NCI-H460 (cell line): ENCODE results near the gene DLX3. TPM values are rescaled to one million over a fixed set of nuclear protein-coding genes. Genes with fewer than 3 reads are reported as not detected.
A peak's percentile ranks its signal among the peaks of the same experiment; 100 is the strongest.

Experiments
- DNase-seq: peaks from one replicate; pipeline ENCODE4 v3.0.0-alpha.2; 2016; ENCODE audit warnings: low read depth; ENCODE audit errors: extremely low read depth
- total RNA-seq: library from RNA; depleted of rRNA; stranded (reverse); fragments of >200 nt; shearing (Covaris generic); gene quantifications from 2 replicates; pipeline ENCODE4 v1.2.3, GENCODE V29; 2014

DLX3 gene
- total RNA-seq, 1 experiment from 2014 or later: not detected

DNA sequence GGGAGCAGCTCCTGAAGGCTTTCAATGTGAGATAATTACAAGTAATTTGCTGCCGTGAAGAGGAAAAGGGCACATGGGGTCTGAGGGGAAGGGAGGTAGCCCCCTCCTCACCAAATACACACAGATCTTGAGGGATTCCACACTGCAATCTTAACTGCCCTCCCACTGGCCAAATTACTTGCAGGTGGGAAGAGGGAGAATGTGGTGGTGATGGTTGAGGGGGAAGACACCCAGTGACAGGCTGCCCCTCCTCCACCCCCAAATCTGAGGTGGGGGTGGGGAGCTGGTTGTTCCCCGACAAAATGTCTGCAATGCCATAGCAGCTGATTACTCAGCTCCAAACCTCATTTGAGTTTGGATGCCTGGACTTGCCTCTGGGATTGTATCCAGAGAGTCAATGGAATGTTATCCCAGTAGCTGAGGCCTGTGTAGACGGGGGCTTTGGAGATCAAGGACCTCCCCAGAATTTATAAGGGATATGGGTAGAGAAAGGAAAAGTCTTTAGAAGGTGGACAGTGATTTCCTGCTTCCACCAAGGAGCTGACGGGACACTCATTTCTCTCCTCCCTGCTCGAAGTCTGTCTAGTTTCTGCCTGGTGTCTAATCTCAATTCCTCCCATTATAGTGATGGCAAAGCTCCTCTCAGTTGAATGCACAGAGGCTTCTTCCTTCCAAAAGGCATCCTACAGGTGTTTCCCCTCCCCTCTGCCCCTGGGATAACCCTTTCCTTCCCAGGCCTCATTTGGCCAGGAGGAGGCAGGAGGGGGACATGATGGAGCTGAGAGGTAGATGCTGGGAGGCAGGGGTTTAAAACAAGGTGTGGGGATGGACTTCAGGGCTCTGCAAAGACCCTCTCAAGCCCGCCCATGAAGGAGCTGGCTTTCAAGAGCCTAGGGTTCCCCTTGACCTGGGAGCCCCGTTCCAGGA is 17.3 kb downstream of the DLX3 start:
- DNase-seq: no peak

DNA sequence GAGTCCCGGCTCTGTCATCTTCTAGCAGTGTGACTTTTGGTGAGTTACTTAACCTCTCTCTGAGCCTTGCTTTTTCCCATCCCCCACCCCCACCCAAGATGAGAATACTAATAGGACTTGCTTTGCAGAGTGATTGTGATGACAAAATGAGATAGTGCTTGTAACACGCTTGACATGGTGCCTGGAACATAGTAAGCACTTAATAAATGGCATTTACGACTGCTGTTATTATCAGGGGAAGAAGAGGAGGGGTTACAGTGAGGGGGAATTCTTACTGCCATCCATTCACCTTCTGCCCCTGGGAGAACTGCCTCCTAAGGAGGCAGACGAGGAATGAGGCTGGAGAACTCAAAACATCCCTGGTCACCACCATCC is 18.2 kb downstream of the DLX3 start:
- no peak for DNase-seq

DNA sequence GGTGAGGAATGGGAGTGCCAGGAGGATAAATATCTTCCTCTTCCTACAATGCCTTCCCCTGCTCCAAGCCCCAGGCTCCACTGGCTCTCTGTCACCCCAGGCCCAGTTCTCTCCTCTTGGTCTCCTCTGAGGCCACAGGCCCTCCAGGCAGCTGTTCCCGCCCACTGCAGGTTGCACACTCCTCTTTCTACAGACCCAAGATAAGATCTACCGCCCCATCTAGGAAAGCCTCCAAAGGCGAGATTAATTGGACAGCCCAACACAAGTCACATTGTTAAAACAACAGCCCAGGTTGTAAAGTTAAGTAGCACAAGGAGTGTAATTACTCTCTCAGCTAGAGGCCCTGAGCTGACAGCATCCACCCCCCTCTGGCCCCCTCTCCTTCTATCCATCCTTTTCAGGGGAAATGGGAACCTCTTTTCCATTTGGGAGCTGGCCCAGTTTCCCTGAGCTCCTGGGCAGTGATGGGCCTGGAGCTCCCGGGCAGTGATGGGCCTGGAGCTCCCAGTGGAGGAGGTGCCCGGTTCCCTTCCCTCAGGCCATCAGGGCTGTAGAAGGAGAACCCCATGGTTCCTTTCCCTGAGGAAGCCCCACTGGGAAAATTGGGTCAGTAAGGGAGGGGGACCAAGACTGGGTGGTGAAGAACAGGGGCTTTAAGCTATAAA is 18.7 kb downstream of the DLX3 start:
- DNase-seq: no peak

DNA sequence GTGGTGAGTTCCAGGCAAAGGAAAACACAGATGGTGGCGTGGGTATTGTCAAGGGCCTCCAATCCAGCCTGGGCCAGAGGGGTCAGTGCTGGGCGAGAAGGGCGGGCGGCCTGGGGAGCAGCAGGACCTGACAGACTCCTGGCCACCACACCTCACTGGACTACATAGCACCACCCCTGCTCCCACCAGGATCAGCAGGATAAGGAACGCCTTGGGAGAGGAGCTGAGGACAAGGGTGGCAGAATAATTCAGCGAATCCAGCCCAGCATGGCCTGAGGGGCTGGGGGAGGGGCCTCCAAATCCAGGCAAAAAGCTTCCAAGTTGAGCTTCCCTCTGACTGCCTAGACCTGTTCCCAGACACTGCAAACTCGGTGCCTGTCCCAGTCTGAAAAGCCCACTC is 19.5 kb downstream of the DLX3 start:
- DNase-seq: no peak

- DNase-seq: no peak
Measured at GRCh38 chr17:49973271-49973615, 21.8 kb downstream of the DLX3 start.

DNA sequence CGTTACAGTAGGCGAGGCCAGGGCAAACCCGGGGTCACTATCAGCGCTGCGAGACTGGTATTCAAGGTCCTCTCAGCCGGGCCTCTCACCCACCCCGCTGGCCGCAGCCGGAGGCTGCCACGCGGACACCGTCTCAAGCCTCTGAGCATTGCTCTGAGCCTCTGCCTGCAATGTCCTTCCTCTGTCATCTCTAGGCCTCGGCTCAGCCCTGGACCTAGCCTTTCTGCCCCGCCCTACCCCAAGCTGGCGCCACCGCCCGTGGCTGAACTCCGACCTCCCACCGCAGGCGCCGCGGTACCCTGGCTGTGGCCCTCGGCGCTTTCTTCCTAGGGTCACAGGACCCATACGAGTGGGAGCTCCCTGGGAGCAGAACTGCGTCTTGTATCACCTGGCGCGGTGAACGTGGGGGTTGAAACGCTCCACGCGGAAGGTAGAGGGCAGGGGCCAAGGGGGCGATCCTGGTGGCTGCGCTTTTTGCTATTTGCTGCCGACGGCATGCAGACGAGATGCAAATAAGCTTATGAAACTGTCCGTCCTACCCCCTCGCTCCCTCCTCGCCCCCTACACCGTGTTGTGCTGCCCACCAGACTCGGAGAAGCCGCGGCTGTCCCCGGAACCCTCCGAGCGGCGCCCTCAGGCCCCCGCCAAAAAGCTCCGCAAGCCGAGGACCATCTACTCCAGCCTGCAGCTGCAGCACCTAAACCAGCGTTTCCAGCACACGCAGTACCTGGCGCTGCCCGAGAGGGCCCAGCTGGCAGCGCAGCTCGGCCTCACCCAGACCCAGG is 22.3 kb downstream of the DLX3 start:
- no peak for DNase-seq

DNA sequence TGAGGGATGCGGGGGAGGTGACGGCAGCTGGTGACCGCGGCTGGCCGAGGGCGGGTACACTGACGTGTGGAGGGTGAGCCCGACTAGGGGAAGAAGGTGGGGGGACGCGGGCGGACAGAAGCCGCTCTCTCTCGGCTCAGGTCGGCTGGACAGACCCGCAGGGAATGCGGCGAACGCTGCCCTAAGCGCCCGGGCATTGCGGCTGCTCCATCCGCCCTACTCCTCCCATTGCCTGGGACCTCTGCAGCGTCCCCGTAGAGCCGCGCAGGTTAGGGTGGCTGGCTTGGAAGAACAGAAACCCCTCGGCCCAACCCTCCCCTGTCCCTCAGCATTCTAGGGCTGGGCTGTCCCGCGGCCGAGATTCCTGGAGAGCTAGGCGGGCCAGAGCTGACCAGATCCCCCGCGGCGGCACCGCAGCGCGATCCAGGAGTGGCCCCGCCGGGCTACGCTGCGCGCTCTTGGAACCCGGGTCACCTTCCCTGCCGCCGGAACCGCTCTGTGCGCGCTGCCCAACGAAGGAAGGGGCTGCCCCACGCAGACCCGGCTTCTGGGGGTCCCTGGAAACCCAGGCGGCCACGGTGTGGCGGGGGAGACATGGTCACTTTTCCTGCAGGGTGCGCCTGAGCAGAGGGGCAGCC is 23.1 kb downstream of the DLX3 start:
- DNase-seq: no peak

GRCh38 chr17:49971199-49971847 is 23.7 kb downstream of the DLX3 start:
- no peak for DNase-seq

DNA sequence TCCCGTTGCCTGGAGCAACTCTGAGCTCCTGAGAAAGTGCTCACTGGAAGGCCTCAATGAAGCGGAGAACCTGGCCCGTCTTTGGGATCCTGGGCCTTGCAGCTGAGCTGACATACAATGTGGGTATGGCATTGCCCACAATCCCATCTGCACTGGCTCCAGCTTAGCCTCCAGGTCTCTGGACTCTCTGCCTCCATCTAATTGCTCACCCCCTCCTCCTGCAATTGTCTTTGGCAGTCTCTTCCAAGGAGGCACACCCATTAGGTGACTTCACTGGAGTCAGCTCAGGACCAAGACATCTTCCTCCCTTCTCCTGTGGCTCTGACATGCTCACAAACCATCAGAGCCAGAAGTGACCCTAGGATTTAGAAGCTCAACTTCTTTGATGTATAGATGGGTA is 24.5 kb downstream of the DLX3 start:
- DNase-seq: no peak

DNA sequence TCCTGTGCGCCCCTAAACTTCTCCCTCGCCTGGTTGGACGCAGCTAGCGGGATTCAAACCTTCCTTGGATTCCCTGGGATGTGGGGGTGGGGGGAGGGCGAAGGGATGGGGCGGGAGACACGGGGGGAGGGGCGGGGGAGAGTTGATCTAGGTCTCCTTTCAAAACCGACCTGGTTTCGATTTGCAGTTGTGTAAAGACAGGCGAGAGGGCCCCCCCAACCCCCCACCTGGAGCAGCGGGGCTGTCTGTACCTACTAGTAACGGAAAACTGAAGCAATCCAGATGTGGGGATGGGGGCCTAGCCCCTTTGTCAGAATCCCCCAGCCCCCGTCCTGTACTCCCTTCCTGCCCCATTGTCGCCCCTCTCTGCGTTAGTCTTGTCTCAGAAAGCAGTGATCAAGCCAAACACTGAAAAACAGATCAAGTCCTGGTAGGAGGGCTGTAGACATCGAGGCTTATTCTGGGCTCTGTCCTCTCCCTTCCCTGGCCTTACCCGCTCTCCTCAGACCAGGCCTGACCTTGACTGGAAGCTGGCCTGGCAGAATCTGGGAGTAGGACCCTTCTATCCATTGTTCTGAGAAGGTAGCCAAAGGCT is 25.1 kb downstream of the DLX3 start:
- DNase-seq: no peak

DNA sequence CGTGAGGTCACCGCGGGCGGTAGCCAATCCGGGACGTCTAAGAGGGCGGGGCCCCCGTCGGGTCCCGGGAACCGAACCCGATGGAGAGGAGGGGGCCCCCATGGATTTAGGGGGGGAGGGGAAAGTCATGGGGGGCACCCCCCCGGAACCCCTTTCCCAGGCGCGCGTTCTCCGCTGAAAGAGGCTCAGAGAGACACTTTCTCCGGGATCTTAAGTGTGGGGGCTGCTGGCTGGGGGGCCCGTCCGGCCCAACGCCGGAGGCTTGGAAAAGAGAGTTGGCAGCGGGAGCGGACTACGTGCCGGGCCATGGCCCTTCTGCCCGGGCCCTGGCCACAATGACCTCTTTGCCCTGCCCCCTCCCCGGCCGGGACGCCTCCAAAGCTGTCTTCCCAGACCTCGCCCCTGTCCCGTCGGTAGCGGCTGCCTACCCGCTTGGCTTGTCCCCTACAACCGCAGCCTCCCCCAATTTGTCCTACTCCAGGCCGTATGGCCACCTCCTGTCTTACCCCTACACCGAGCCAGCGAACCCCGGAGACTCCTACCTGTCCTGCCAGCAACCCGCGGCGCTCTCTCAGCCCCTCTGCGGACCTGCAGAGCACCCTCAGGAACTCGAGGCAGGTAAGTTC is 25.8 kb downstream of the DLX3 start, which contains the start of gene DLX4:
Gene DLX4, plus strand, starts transcription at position 57 of the 626 bp plus-strand sequence. Its CDS starts 279 bp downstream, at position 336.
- DNase-seq: no peak

DNA sequence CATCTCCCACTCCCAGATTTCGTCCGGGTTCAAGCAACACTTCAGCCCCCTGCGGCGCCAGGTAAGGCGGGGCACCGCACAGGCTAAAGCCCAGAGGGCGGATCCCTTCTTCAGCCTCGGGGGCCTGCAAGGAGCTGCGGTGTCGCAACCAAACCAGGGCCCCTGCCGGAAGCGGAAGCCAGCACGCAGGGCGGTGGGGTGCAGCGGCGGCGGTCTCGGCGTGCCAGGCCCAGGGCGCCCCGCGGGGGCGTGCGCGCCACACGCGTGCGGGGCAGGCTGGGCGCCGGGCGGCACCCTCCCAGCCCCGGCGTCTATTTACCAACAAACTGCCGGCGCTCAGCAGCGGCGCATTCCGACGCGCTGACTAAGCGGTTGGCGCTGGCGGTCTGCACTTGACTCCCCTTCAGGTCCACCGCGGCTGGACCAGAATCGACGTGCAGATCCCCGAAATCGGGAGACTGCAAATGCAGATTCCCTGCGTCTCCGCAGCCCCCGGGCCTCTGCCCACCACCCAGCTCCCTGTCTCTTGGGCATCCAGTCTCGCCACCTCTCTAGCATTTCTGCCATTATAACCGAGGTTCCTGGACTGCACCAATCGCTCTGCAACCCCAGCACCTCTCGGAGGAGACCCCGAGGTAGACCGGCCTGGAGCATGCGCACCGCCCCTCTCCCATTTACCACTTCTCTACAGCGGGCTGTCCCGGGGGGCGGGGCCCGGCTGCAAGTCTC is 26.5 kb downstream of the DLX3 start:
- DNase-seq: peak; percentile 68

DNA sequence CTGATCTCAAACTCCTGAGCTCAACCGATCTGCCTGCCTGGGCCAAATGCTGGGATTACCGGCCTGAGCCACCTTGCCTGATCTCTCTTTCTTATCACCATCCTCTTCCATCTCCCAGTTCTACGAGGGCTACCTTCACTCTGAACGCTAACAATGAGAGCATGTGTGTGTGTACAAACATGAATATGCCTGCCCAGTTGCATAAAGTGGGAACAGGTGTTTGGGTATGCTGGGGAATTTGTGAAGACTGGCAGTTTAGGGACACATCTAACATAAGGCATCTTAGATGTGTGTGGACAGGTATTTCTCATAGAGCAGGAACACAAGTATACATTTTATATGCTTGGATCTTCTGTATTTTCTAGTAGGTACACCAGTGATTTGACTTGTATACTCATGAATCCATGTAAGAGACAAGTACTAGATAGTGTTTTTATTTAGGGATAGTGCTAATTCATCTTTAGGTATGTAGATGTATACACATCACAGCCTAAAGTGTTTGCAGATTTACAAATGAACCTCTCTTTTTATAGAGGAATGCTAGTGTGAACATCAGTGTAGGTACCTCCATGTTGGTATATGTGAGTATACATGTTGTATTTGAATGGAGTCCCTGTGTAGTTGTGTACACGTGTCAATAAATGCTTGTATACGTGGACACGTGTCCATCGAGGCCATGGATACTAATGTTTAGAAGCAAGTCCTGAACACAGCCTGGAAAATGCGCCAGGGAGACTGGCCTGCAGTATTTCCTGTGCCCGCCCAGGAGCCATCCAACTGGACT is 27.2 kb downstream of the DLX3 start:
- no peak for DNase-seq

GRCh38 chr17:49967205-49967604 is 27.8 kb downstream of the DLX3 start:
- no peak for DNase-seq

DNA sequence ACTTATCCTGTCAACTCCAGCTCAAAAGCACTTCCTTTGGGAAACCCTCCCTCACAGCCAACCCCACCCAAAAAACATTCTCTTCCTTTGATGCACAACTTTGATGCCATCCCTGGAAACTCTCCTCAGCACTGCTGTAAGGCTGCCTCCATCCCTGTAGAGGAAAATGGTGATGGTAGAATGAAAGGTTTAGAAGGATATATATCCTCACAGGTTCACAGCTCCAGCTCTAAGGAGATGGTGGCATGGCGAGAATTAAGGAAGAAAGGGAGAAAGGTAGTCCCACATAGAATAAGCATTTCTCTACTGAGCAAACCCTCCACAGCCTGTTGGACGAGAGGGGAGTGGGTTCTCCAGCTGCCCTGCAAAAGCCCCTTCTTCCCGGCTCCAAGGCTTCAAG is 28.3 kb downstream of the DLX3 start:
- no peak for DNase-seq

DNA sequence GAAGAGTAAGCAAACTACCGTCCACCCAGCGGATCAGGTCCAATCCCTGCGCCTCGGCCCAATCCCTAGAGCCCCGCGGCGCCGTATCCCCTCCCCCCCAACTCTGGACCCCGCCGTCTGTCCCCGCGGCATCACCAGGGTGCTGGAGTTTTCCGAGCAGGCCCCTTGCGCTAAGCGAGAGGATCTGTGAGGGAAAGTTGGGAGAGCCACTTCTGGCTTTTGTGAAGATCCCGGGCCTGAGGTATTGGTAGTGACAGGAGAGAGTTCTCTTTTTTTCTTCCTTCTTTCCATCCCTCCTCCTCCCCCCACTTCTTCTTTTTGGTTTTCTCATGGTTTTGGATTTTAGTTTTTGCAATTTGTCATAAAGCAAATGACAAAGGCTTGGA is 29.5 kb downstream of the DLX3 start:
- no peak for DNase-seq

GRCh38 chr17:49964769-49965523 is 30.1 kb downstream of the DLX3 start:
- no peak for DNase-seq
